HG03045 (cell line): ENCODE results near the gene PRKACA.

Experiments used
- ATAC-seq: cut with Tn5 transposase; IDR thresholded peaks from one replicate; pipeline ENCODE4 v1.9.1; 2021; ENCODE audit warnings: mild to moderate bottlenecking, moderate library complexity; ENCODE audit not compliant: unreplicated experiment

PRKACA gene

DNA sequence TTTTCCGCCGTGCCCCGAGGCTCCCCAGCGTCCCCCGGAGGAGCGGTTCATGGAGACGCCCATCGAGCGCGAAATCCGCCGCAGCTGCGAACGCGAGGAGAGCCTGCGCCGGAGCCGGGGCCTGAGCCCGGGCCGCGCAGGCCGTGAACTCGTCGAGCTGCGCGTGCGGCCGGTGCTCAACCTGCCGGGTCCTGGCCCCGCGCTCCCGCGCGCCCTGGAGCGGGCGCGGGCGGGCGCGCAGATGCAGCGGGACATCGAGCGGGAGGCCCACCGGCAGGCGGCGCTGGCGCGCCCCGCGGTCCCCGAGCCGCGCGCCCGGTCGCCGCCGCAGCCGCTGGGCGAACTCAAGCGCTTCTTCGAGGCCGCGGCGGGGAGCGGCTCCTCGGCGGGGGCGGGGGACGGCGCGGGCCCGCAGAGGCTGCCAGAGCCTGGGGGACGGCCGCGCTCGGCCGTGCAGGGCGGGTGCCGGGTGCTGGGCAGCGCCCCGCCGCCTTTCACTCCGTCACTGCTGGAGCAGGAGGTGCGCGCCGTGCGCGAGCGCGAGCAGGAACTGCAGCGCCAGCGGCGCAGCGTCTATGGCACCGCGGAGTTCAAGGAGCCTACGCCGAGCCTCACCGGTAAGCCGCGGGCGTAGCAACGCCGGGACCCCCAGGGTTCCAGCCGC lies 44.2 kb downstream of the PRKACA start:
- ATAC-seq, result peak; percentile 55

DNA sequence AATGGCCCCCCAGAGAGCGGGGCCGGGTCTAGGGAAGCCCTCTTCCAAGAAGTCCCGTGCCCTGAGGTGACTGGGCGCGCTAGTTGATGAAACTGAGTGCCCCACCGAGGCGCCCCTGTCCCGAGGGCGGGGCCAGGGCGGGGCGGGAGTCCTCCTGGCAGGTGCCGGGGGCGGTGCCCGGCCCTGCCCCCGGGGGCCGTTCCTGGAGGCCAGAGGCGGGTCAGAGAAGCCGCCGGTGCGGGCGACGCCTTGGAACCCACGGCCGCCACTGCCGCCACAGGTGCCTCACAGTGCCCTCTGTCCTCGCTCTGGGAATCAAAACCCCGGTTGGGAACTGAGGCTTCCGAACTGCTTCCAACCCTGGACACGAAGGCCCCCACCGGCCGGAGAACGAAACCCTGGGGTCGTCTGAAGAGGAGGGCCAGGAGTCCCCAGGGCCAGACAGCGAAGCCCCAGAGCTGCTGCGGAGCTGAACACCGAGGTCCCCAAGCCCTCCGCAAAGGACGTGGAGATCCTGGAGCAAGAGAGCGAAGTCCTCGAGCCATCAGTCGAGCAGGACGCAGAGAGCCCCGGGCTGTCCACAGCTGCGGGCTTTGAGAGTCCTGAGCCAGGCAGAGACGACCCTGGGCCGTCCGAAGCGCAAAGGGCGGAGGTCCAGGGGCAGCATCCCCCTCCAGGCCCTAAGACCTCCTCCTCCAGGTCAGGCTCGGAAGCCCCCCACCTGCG lies 44.9 kb downstream of the PRKACA start, which contains the start of gene MISP3:
Gene MISP3, plus strand, starts transcription at position 252 of the 726 bp plus-strand sequence. CDS start 524 bp downstream, outside the sequence.
- no peak for ATAC-seq

DNA sequence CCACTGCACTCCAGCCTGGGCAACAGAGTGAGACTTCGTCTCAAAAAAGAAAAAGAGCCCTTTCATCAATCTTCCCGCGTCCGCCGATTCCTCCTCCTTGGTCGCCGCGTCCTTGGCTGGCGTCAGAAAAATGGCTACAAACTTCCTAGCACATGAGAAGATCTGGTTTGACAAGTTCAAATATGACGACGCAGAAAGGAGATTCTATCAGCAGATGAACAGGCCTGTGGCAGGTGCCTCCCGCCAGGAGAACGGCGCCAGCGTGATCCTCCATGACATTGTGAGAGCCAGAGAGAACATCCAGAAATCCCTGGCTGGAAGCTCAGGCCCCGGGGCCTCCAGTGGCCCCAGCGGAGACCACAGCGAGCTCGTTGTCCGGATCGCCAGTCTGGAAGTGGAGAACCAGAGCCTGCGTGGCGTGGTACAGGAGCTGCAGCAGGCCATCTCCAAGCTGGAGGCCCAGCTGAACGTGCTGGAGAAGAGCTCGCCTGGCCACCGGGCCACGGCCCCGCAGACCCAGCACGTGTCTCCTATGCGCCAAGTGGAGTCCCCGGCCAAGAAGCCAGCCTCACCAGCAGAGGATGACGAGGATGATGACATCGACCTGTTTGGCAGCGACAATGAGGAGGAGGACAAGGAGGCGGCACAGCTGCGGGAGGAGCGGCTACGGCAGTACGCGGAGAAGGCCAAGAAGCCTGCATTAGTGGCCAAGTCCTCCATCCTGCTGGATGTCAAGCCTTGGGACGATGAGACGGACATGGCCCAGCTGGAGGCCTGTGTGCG lies 47.1 kb downstream of the PRKACA start:
- ATAC-seq, result no peak

DNA sequence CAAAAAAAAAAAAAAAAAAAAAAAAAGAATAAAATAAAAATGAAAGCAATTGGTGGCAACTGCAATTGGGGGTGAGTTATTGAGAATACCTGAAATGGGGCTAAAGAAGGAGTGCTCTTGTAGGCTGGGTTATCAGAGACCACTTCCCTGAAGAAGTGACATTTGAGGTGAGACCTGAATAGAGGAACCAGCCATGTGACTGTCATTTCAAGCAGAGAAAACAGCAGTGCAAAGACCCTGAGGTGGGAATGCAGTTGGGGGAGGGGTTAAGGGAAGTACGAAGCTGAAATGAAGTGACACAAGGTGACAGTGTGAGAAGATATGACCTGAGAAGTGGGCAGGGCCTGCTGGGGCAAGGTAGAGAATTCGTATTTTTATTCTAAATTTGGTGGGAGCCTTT lies 51.4 kb downstream of the PRKACA start:
- ATAC-seq, result no peak

DNA sequence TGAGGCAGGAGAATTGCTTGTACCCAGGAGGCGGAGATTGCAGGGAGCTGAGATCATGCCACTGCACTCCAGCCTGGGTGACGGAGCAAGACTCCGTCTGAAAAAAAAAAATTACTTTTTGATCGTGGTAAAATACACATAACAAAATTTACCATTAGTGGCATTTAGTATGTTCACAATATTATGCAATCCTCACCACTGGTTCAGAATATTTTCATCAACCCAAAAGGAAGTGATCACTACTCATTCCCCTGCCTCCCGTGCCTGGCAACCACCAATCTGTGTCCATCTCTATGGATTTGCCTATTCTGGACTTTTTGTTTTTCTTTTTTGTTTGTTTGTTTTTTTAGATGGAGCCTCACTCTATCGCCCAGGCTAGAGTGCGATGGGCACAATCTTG lies 54.5 kb downstream of the PRKACA start:
- ATAC-seq, result no peak

DNA sequence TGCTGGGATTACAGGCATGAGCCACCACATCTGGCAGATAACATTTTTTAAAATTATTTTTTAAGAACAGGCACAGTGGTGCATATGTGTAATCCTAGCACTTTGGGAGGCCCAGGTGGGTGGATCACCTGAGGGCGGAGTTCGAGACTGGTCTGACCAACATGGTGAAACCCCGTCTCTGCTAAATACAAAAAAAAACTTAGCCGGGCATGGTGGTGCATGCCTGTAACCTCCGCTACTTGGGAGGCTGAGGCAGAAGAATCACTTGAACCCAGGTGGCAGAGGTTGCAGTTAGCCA lies 55.1 kb downstream of the PRKACA start:
- ATAC-seq, result no peak

DNA sequence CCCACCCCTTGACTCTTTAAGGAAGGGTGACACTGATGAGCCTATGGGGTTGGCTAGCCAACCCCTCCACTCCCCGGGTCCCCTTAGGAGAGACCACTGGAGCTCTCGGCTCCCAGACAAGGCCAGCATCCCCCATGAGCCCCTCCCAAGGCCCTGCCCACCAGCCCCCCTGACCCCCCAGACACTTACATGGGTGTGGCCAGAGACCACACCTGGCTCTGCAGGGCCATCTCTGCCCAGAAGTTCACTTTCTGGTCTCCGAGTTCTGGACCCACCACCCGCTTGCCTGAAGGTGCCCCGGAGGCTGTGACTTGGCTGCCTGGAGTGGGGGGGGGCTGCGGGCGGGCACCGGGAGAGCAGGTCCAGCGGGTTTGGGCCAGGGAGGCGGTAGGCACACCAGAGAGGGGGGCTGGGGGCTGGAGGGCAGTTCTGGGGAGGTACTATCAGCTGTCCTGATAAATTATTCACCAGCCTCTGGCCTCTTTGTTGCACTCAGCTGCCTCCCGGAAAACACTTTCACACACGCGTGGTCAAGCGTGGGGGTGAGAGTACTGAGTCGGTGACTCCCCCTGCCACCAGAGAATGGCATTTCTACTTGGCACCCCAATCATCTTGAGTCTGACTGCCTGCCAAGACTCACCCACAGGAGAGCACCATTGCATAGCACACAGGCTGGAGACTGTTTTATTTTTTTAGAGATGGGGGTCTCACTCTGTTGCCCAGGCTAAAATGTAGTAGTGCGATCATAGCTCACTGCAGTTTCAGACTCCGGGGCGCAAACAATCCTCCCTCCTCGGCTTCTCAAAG lies 55.6 kb downstream of the PRKACA start, which contains the start of gene PALM3:
Gene PALM3, minus strand, starts transcription at position 326 of the 807 bp plus-strand sequence. Its CDS starts 96 bp downstream, at position 230.
- ATAC-seq, result no peak

DNA sequence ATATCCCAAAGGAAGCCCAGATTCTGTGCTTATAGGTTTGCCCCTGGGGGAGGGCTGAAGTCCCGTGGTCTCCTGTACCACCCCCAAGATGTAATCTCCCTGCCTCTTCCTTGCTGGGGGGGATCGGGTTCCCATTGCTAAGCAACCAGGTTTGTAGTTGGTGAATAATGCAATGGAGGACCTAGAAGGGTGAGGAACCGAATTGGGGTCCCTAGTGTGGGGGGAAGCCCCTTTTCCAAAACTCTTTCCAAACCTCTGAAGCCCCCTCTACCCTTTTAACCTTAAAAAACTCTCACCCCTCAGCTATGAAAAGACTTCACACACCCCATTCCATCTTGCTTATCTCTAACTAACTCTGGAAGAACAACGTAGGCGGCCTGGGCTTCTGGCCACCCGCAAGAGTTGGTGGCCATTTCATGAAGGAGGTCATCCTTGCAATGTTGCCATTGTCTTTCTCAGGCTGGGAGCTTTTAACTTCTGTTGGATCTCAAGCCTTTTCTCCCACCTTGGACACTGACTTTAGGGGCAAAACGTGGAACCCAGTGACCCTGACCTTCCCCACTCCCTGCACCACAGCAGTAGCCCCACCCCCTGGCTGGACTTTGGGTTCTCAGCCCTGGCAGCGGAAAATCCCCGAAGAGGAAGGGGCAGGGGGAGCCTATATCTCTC lies 56.3 kb downstream of the PRKACA start:
- ATAC-seq, result no peak

DNA sequence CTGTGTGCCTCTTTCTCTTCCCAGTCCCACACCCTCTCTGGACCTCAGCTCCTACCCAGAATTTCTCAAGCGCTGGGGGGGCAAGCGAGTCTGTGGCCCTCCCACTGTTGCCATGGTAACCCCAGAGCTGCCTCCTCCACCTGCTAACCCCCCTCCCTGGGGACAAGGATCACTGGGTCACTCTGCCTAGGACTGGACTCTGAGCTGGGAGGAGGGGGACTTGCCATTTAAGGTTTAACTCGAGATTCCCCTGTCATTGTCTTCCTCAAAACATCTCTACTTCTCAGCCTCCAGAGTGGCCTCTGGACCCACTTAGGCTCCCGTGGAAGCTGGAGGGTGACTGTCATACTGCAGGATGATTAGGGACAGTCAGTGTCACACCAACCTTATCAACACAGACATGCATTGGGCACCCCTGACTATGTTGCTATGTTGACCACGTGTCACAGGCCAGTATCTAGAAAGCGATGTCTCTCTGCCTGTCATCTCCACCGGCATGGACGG lies 57.9 kb downstream of the PRKACA start:
- ATAC-seq, result no peak

DNA sequence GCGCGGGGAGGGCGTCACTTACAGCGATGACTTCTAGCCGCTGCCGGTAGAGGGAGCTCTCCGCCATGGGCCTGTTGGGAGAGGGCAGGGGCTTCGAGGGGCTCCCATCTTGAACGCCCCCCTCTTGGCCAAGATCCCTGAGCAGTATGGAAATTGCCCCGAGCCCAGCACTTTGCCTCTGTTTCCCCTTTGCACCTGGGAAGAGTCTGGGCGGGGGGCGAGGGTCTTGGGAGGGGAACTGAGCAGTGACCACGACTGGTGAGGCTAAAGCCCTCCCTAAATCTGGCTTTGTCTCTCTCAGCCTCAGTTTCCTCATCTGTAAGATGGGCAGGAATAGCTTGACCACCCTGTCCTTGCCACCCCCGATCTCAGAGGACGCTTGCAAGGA lies 58.5 kb downstream of the PRKACA start:
- no peak for ATAC-seq

DNA sequence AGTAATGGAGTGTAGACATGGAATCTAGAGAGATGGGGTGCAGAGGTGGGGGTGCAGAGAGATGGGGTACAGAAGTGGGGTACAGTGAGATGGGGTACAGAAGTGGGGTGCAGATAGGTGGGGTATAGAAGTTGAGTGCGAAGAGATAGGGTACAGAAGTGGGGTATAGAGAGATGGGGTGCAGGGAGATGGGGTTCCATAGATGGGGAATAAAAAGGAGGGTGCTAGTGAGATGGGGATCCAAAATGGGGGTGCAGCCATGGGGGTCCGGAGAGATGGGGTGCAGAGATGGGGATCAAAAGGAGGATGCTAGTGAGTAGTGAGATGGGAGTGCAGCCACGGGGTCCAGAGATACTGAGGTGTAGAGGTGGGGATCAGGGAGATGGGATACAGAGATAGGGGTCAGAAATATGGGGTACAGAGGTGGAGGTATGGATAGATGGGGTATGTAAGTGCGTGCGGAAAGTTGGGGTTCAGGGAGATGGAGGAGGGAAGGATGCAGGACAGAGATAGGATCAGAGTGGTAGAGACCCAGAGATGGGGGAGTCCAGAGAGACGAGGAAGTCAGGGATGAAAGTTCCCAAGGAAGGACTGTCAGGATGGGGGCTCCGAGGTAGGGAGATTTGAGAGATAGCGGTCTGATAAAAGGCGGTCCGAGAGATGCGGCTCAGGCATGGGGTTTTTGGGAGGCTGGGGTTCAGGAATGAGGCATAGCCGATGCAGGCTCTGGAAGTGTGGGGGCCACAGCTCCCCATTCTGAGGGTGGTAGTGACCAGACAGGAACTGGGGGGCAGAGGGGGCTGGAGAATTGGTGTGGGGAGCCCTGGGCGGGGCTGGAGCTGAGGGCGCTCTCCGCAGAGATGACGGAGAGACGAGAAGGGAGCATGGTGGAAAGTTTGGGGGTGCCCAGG lies 59.1 kb downstream of the PRKACA start:
- no peak for ATAC-seq

DNA sequence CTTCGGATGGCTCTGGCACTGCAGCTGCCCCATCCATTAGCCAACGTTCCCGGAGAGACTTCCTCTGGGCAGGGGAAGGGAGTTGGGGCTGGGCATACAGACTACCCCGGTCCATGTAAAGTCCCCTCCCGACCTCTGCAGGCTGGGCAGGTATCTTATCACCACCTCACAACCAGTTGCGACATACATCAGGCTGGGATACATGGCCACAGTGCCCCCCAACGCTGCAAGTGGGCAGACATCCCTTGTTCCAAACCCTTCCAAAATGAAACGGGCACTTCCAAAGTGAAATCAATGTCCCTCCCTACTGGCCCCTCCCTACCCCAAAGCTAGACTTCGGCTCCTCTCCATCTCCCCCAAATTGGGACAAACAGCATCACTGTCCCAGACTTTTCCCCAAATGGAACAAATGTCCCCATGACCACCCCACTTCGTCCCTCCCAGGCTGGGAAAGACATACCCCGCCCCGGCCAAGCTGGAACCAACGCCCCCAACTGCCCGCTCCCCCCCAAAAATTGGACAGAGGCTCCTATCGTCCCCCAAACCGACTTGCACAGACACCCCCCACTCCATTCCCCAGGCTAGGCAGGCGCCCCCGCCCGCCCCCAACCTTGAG lies 60.7 kb downstream of the PRKACA start:
- ATAC-seq, result no peak

DNA sequence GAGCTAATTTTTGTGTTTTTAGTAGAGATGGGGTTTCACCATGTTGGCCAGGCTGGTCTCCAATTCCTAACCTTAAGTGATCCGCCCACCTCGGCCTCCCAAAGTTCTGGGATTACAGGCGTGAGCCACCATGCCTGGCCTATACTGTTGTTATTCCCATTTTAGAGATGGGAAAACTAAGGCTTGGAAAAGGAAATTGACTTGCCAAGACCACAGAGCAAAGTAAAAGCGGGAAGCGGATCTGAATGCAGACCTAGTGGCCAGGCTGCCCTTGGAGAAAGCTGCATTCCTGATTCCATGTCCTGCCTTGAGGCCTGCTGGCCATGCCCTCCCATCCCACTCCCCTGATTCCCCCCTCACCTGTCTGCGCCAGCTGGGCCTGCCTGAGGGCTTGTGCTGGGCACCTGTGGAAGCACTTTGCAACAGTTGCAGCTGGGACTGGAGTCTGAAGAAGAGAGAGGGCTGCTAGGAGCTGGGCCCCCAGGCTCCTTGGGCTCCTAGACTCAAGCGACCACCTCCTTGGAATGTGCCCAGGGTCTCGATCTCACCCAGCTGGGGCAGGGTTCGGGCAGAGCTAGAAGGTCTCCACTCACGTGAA lies 61.4 kb downstream of the PRKACA start:
- ATAC-seq, result no peak

DNA sequence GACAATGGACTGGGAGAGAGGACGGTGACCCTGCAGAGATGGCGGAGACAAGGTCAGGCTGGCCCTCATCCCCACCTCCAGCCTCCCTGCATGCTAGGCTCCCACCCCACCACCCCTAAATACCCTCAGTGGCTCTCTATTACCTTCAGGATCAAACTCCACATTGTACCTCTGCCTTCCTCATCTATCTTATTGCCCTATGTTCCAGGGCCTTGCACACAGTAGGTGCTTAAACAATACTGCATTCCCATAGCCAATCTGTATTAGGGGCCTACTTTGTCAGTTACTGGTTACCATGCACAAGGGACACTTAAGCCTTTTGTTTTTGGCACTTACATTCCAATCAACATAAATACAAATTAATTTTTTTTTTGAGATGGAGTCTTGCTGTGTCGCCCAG lies 62.2 kb downstream of the PRKACA start:
- no peak for ATAC-seq

DNA sequence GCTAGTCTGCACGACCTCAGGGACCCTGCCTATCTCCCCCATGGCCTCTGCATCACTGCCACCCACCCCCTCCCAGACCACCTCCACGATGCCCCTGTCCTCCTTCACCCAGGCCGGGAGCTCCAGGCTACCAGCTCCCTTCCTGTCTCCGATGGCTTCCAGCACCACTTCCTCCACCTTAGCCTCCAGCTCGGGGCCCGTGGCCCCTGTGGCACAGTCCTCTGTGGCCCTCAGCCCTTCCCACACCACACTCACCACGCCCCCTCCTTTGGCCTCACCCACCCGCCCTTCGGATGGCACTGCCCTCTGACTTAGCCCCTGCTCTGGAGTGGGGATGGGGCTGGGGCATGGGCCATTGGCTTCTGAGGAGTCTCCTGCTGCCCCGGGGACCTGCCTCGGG lies 62.8 kb downstream of the PRKACA start:
- ATAC-seq, result no peak

DNA sequence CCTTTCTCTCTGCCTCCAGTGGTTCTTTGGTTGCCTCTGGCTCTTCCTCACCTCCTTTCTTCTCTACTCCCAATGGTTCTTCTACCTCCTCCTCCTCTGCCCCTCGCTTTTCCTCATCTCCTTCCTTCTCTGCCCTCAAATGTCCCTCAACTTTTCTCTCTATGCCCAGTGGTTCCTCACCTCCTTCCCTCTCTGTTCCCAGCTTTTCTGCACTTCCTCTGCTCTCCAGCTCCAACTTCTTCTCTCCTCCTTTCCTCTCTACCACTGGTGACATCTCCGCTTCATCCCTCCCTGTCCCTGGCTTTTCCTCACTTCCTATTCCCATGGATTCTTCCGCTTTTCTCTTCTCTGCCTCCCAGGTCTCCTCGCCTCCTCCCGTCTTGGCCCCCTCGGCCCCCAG lies 63.5 kb downstream of the PRKACA start:
- no peak for ATAC-seq

DNA sequence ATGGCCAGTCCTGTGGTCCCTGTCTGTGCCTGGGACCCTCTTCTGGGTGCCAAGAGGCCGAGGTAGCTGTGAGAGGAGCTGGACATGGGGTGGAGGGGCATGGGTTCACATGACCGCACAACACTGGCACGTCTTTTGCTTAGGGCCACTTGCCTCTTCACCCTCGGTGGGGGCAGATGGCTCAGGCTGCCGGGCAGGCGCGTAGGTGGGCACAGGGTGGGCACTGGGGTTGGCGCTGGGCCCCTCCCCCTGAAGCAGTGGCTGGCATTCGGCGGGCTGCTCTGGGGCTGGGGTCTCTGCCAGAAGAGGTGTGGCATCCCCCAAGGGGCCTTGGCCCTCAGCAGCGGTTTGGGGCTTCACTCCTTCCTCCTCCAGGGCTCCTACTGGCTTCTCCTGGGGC lies 64.1 kb downstream of the PRKACA start:
- no peak for ATAC-seq

DNA sequence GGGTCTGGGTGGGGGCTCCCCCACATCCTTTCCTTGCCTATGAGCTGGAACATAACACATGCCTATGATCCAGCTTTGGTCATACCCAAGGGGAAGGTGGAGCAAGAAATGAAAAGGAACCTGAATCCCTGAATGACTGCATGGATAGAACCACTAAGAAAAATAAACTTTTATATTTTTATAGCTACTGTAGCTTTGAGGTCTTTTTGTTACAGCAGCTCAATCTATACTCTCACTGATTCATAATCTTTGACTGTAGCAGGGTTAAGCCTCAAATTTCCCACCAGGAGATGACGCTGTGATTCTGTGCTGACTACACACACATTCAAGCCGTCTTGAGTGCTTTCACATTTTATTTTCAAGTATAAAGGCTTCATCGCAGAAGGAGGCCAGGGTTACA lies 64.5 kb downstream of the PRKACA start:
- no peak for ATAC-seq
